Medulla oblongata (tissue), 1 donor: ENCODE measurements around the gene SIPA1.
A peak's percentile ranks its signal among the peaks of the same experiment; 100 is the strongest.
"Not testable (repeated sequence)": the region's sequence is repeated elsewhere in the genome, so short reads cannot be mapped to it uniquely, and the experiment has no call there.

Source experiments
- DNase-seq: peaks from one replicate; pipeline ENCODE4 v3.0.0-alpha.2; 2015; ENCODE audit errors: extremely low spot score

The SIPA1 gene

GRCh38 chr11:65660038-65660437, 22.1 kb downstream of the SIPA1 start:
- DNase-seq, result no peak

GRCh38 chr11:65660908-65661307, 23.0 kb downstream of the SIPA1 start:
- not testable (repeated sequence) for DNase-seq

DNA sequence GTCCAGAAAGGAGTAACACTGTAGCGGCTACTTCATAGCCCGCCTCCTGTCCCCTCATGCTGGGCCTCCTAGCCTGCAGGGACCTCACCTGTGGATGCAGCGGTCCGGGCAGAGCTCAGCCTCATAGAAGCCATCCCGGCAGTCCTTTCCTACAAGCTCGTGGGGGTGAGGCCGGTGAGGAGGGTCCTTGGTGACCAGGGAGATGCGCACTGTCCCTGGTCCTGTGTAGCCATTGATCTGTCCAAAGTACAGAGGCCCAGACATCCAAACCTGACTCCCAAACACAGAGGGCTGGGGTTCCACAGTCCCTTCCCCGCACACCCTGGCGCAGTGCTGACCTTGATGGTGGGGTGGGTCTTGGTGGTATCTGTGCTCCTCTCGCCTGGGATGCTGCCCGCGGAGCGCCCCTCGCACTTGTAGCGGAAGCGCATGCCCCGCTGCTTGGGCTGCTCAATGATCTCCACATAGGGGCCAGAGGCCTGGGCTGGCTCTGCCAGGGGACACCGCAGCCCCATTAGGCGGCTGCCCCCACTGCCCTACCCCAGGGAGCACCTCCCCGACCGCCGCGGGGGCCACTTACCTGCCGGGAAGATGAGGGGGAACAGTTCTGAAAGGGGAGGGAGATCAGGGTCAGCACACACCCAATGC, 23.8 kb downstream of the SIPA1 start:
- peak; percentile 1 for DNase-seq

DNA sequence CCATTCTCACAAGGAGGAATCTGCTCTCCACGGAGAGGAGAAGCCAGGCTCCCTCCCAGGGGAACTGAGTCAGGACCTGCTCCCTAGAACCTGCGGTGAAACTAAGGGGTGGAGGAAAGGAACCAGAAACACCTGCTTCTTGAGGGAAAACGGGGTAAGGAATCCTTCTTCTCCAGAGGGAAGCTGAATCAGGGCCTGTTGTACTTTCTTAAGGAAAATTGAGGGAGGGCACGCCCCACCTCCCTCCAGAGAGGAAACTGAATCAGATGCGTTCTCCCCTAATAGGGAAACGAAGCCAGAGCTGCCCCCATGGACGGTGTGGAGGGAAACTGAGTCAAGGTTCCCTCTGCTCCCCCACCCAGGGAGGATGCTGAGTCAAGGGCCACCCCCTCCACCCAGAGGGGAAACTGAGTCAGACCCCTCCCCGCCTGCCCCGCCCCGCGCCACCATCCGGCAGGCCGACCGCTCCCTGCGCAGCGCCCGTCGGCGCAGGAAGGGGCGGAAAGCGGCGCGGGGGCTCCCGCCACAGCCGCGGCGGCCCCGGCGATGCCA, 24.4 kb downstream of the SIPA1 start:
- DNase-seq, result no peak

- peak; percentile 95 for DNase-seq
These were observed 25.1 kb downstream of the SIPA1 start, which contains the start of gene RELA for GRCh38 chr11:65662799-65663638. TSS of gene RELA (minus strand) at chr11:65662916. CDS start at chr11:65662832, 84 bp downstream.

- peak; percentile 77 for DNase-seq
These were observed 25.8 kb downstream of the SIPA1 start for GRCh38 chr11:65663639-65664200.

DNA sequence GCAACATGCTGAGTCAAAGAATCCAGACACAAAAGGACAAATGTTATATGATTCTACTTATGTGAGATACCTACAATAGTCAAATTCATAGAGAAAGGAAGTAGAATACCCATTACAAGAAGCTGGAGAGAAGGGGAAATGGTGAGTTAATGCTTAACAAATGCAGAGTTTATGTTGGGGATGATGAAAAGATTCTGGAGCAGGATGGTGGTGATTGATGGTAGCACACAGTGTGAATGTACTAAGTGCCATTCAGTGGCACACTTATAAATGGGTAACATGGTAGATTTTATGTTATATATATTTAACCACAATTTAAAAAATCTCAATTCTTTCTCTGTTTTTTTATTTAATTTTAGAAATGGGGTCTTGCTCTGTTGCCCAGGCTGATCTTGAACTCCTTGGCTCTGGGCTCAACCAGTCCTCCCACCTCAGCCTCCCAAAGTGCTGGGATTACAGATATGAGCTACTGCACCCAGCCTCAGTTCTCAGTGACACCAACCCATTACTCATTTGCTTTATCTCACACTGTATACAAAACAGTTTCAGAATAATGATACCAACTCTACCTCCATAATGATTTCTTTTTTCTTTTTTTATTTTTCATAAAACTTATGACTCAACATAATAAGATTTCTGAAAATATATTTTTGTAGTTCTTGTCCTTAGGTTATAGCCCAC, 34.4 kb downstream of the SIPA1 start:
- no peak for DNase-seq

GRCh38 chr11:65672982-65673381, 35.1 kb downstream of the SIPA1 start:
- no peak for DNase-seq

DNA sequence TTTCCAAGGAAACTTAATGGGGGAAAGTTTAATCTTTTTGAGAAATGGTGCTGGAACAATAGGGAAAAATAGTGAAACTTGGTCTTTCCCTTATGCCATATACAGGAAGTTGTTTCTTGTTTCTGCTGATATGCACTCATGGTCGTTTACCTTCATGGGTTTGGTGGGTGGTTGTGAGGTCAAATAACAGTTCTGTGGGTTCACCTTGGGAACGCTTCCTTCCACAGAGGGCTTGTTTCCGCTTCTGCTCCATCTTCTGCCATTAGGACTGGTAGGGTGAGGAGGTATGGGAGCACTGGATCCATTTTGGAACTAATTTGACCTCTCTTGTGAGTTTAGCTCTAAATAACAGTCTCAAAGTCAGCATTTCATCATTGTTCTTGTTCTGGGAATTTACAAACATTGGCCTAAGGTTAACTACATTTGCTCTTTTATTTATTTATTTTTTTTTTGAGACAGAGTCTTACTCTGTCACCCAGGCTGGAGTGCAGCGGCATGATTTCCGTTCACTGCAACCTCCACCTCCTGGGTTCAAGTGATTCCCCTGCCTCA, 42.4 kb downstream of the SIPA1 start:
- no peak for DNase-seq

DNA sequence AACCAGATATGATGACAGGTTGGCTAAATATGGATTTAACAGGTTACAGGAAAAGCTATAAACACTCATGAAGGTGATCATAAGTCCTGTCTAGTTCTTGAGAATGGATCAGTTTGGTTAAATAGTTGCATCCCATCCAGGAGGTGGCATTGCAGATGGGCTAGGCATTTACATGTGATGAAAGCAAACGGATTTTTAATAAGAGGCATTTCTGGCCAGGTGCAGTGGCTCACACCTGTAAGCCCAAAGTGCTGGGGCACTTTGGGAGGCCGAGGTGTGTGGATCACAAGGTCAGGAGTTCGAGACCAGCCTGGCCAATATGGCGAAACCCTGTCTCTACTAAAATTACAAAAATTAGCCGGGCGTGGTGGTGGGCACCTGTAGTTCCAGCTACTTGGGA, 45.6 kb downstream of the SIPA1 start:
- DNase-seq, result not testable (repeated sequence)

DNA sequence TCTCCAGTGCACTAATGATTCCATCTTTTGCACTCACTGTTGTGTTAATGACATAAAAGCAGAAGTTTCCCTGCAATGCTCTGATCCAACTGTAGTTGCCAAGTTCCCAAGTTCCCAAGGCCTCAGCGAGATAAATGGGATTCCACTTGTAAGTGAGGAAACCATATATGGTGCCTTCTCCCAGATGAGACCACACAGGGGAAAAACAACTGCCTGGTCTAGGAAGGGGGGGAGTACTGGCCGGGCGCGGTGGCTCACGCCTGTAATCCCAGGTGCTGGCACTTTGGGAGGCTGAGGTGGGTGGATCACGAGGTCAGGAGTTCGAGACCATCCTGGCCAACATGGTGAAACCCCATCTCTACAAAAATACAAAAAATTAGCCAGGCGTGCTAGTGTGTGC, 48.1 kb downstream of the SIPA1 start:
- no peak for DNase-seq

- DNase-seq, result not testable (repeated sequence)
These were observed 53.9 kb downstream of the SIPA1 start for GRCh38 chr11:65691847-65692246.

DNA sequence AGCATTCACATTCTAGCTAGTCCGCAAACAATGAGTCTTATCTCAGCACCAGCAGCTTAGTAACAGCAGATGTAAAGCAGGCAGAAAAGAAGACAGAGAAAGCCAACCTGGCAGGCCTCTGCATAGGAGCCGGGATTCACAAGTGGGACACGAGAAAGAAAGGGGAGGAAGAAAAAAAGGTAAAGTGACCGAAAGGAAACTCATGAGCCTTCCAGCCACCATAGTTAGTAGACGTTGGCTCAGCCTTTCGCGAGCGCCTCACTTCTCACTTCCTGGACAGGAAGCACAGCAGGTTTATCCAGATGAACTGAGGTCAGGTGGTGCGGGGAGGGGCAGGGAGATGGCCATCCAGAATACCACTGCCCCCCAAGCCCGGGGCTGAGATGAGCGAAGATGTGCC, 54.5 kb downstream of the SIPA1 start:
- DNase-seq, result no peak

DNA sequence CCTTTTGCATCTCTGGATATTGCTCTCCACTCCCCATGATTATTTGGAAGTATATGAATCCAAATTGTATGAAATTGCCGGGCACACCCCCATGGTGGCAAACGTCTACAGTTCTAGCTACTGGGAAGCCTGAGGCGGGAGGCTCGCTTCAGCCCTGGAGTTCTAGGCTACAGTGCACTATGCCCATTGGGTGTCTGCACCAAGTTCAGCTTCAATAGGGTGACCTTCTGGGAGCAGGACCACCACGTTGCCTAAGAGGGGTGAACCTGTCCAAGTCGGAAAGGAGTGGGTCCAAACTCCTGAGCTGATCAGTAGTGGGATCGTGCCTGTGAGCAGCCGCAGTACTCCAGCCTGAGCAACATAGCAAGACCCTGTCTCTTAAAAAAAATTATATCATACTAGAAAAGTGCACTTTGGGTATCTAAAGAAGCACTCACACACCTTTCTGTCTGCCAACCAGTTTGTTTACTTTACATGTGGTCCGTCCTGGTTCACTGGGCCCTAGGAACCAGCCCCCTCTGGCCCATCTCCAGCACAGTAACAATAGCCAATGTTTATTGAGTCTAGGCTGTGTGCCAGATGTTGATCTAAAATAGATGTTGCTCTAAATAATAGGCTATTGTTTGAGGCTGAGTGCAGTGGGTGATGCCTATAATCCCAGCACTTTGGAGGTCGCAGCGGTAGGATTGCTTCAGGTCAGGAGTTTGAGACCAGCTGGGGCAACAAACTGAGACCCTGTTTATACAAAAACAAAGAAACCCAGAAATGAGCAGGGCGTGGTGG, 57.7 kb downstream of the SIPA1 start:
- peak; percentile 76 for DNase-seq

- no peak for DNase-seq
These were observed 59.1 kb downstream of the SIPA1 start for GRCh38 chr11:65696802-65697552.

- no peak for DNase-seq
These were observed 60.3 kb downstream of the SIPA1 start for GRCh38 chr11:65698205-65698604.

DNA sequence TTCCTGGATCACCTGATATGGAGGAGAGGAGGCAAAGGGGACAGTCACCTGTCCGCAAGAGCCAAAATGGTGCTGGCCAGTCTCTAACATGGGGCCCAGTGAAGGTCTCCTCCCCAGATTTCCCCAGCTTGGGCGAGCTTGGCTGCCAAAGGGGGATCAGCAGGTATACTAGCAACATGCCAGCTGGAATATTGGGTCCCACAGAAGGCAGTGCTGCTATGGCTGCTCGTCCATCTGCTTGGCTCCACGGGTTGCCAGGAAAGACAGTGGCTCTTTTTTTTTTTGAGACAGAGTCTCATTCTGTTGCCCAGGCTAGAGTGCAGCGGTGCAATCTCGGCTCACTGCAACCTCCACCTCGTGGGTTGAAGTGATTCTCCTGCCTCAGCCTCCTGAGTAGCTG, 61.4 kb downstream of the SIPA1 start:
- DNase-seq, result no peak

GRCh38 chr11:65700399-65700798, 62.5 kb downstream of the SIPA1 start:
- no peak for DNase-seq
